NOMO-1 treated with dmso at 0.1 percent for 144 hours (cell line): Measurements from ENCODE around the gene SYN1.
A peak's percentile ranks its signal among the peaks of the same experiment; 100 is the strongest.

Source experiments
- DNase-seq: peaks from one replicate; lab custom pipeline; 2025; ENCODE audit not compliant: unreplicated experiment; lab: John Stamatoyannopoulos, UW

SYN1 gene

DNA sequence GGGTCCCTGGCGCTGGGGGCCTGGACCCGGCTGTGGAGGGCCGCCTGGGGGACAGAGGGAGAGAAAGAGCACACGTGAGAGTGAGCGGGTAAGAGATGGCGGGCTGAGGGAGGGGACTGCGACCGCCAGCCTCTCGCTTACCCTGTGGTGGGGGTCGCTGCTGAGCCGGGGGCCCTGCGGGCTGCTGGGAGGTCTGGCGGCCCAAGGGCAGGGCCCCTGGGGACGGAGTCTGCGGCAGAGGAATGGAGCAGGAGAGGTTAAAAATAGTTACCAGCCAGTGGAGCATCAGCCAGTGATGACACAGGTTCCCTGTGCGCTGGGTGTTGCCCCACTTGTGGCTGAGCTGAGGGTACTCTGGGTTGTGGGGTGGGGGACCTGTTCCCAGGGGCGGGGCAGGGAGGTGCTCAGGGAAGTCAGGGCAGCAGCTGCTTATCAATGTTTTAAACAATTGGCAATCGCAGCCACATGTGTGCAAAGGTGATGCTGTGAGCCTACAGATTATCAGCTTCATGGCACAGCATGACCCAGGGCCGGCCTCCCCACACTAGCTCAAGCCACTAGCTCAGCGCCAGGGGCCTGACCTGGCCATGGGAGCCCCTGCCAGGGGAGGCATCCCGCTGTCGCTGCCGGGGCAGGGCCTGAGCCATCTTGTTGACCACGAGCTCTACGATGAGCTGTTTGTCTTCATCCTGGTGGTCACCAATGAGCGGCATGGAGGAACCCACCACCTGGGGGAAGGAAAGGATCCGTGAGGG is 44.9 kb downstream of the SYN1 start:
- no peak for DNase-seq

DNA sequence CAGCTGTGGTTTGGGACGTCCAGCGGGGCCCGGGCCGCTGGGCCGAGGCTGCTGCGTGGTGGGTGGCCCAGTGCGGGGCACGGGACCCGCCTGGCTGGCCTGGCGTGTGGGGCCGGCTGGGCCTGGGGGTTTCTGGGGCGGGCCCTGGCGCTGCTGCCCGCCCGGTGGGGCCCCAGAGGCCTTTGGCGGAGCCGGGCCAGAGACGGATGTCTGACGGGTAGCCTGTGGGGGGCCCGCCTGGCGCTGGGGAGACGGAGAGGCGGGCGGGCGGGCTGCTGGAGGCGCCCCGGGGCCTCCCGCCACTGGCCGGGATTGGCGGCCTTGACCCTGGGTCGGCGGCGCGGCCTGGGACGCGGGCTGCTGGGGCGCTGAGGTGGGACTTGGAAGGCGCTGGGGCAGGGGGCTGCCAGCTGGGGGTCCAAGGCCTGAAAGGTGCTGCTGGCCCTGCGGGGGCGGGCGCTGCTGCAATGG is 45.5 kb downstream of the SYN1 start:
- no peak for DNase-seq

DNA sequence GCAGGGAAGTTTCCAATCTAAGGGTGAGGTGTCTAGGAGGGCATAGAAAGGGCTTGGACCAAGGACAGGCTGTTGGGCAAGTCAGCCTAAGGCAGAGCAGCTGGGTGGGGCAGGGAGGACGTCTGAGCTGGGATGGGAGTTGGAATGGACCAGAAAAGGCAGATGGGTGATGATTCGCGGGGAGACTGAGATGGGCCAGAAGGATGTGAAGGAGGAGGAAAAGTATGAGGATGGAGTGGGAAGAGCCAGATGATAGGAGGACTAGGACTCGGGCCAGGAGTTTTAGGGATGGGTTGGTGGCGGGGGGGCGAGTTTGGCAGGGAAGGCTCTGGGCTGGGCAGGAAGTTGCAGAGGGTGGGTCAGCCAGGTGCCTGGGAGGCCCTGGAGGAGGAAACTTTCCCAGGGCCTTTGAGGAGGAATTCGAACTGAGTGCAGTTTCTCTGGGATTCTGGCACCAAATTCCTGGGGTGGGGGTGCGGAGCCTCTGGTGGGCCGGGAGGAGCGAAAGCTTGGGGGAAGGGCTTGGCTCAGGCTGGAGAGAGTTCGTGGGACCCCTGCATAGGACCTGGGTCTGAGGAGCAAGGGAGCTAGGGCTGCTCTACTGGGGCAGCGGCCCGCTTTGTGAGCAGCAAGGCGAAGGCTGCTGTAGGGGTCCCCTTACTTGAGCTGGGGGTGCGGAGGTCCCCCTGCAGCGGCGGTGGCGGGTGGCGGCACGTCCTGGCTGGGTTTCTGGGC is 46.1 kb downstream of the SYN1 start:
- no peak for DNase-seq

DNA sequence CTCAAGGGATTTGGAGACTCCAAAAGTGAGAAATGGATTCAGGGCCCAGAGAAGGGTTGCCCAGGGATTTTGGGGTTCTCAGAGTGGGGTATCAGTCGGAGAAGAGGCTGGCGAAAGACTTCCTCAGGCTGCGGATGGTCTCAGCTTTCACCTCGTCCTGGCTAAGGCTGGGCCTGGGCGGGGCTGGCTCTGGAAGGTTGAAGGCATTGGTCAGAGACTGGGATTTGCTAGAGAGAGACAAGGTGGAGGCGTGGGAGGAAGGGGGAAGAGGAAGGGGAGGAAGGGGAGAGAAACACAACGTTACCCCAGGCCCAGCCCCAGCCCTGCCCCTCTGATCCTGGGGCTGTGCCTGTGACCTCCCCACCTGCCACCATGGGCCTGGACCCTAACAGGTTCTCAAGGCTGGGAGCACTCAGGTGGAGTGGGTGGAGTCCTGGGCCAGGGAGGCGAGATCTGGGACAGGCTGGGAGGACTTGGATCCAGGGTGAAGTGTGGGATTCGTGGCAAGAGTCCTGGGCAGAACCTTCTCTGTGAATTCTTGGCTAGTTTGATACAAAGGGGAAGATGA is 46.8 kb downstream of the SYN1 start:
- no peak for DNase-seq

DNA sequence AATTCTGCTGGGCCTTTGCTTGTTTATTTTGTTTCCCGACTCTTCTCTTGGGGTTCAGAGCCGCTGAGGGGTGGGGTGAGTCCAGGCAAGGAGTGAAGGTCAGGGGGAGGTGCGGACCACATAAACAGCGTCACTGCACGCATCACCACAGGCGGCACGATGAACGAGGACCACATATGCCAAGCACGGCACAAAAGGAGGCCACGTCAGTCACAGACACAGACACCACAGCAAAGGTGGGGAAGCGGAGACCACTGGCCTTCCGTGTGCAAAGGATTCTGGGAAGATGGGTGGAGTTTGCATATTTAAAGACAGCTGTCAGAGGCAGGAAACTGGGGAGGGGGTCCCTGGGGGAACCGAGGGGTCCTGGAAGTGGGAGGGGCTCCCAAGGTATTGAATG is 47.8 kb downstream of the SYN1 start:
- DNase-seq = no peak

DNA sequence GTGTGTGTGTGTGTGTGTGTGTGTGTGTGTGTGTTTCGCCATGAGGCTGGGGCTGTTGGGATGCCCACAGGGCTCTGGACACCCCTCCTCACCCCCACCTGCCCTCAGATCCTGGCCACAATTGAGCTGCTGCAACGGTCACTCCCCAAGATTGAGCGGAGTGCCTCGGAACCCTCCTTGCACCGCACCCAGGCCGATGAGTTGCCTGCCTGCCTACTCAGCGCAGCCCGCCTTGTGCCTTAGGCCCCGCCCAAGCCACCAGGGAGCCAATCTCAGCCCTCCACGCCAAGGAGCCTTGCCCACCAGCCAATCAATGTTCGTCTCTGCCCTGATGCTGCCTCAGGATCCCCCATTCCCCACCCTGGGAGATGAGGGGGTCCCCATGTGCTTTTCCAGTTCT is 48.4 kb downstream of the SYN1 start:
- DNase-seq = no peak

- DNase-seq = no peak
Observed at GRCh38 chrX:47570794-47571193, 48.9 kb downstream of the SYN1 start.

DNA sequence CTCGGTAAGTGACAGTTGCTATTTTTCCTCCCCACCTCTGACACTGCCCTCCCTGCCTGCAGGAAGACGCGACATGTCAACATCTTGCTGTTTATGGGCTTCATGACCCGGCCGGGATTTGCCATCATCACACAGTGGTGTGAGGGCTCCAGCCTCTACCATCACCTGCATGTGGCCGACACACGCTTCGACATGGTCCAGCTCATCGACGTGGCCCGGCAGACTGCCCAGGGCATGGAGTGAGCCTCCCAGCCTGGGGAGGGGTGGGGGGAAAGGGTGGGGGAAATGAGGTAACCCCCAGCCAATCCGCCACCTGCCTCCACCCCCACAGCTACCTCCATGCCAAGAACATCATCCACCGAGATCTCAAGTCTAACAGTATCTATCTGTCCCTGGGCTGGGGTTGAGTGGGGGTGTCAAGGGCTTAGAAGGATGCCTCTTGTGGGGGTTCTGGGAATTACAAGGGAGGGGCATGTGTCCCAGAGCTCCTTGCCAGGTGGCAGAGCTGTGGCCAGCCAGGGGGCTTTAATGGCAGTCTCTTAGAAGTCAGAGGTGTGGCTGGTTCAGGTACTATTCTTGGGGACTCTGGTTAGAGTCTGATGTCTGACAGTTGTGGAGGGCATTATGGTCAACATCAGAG is 50.9 kb downstream of the SYN1 start:
- DNase-seq = no peak

DNA sequence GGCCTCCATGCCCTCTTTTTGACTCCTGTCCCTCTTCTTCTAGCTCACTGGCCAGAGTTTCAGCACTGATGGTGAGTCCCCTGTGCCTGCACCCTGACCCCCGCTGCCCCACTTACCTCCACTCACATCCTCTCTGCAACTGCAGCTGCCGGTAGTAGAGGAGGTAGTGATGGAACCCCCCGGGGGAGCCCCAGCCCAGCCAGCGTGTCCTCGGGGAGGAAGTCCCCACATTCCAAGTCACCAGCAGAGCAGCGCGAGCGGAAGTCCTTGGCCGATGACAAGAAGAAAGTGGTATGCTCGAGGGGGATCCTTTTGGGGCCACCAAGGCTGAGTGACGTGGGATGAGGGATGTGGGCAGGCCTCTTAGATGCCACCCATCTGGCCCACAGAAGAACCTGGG is 52.8 kb downstream of the SYN1 start:
- DNase-seq = no peak

- no peak for DNase-seq
Observed at GRCh38 chrX:47564438-47565085, 55.1 kb downstream of the SYN1 start.

GRCh38 chrX:47563801-47564315 is 55.8 kb downstream of the SYN1 start:
- DNase-seq = no peak

DNA sequence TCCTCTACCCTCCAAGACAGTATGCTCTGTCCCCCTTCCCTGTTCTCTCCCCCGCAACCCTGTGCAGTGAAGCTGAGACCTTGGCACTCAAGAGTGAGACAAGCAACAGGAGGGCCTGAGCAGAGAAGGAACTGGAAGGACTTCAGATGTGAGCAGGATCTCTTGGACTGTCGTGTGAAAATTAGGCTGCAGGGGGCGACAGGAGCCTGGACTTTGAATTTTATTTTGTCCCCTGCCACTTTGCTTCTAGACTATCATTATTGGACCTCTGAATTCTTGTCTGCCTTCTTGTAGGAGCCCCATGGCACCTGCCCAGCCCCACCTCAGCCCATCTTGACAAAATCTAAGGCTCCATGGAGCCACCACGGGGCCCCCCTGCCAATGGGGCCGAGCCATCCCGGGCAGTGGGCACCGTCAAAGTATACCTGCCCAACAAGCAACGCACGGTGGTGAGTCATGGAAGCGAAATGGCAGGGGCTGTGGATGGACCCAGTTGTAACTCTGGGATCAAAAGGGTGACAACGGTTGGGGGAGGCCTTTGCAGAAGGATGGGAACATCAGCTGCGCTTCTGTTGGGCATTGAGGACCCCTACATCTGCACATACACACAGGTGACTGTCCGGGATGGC is 56.9 kb downstream of the SYN1 start:
- DNase-seq = peak; percentile 14

DNA sequence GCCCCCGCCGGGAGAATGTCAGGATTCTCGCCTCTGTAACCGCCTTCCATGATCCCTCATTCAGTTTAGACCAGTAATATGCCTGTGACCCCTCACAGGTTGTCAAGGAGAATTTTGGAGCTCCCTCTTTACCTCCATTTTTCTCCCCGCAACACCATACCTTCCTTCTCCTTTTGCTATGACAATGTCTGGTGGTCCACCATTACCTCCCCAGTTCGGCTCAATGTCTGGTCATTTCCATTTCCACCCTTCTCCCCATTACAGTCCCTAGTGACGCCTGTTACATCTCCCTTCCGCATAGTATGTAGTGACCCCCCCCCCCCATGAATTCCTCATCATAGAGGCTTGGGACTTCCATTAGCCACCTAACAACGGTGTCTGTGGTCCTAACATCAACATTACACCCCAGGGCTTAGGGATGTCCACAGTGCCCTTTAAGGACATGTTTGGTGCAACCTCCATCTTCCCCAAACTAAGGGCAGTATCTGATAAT is 58.0 kb downstream of the SYN1 start:
- no peak for DNase-seq

GRCh38 chrX:47560934-47561658 is 58.6 kb downstream of the SYN1 start, which contains the start of gene ARAF:
Gene ARAF (plus strand): TSS chrX:47561205. CDS start chrX:47562968, 1,763 bp downstream.
- peak; percentile 94 for DNase-seq

DNA sequence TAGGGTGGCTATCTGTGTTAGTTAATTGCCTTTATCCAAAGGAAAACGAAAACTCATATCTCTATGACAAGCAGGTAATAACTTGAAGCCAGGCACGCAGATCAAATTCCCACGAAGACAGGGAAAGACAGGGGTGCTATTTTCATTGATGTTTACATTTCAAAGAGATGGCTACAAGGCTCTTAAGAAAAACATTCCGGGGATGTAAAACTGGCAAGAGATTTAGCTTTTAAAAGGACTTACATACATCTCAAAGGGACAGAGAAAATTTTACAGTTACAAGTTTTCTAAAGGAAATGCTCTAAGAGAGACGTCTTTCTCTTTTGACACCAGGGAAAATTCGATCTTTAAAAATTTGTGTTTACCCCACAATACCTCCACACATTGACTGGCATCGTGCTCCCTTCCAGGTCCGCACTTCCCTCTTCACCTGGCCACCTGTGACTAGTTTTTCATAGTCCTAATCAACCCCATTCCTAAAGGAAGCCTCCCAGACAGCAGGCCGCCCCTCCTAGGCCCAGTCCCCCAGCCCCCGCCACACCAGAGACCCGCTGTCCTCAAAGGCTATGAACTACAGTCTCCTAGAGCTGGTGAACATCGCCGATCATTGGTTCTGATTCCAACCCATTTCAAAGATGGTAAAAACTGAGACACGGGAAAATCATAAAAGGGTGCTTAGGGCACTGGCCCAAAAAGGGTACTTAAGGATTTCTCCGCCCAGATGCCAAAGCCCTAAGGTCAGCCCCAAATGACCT is 59.3 kb downstream of the SYN1 start:
- no peak for DNase-seq

GRCh38 chrX:47558436-47558835 is 61.2 kb downstream of the SYN1 start:
- DNase-seq = no peak

GRCh38 chrX:47556045-47556623 is 63.5 kb downstream of the SYN1 start:
- peak; percentile 78 for DNase-seq

DNA sequence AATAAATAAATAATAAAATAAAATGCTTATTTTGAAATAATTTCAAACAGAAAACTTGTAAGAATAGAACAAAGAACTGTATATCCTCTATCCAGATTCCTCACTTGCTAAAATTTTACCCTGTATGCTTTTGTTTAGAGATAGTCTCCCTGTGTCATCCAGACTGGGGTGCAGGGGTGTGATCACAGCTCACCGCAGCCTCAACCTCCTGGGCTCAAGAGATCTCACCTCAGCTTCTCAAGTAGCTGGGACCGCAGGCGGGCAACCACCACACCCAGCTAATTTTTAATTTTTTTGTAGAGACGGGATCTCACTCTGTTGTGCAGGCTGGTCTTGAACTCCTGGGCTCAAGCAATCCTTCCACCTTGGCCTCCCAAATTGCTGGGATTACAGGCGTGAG is 76.2 kb downstream of the SYN1 start:
- DNase-seq = no peak
